Measurements from ENCODE around the gene PRDM2.

The PRDM2 gene

GRCh38 chr1:13730751-13731482 is 30.9 kb downstream of the PRDM2 start:
- TF ChIP-seq CTCF (IDR thresholded peaks at IDR 0.05; ENCODE audit: borderline replicate concordance, control extremely low read depth, extremely low read depth, insufficient read depth, missing control alignments): no peak
- in situ Hi-C loops (cut with MboI; ENCODE audit: low sequenced_read_pairs, unreplicated experiment): no loop called here

GRCh38 chr1:13731897-13732296 is 31.9 kb downstream of the PRDM2 start:
- DNase-seq (ENCODE audit: low spot score): no peak
- in situ Hi-C loops (cut with MboI; ENCODE audit: low sequenced_read_pairs, unreplicated experiment): no loop called here
- TF ChIP-seq CTCF (IDR thresholded peaks at IDR 0.05; ENCODE audit: borderline replicate concordance, control extremely low read depth, extremely low read depth, insufficient read depth, missing control alignments): no peak

More at GRCh38 chr1:13730751-13731482, 30.9 kb downstream of the PRDM2 start:
- peak; percentile 76 for DNase-seq (ENCODE audit: low spot score)

GRCh38 chr1:13732971-13733667 is 33.1 kb downstream of the PRDM2 start:
- peak; percentile 33 for DNase-seq (ENCODE audit: low spot score)
- in situ Hi-C loops (cut with MboI; ENCODE audit: low sequenced_read_pairs, unreplicated experiment): no loop called here
- TF ChIP-seq CTCF (IDR thresholded peaks at IDR 0.05; ENCODE audit: borderline replicate concordance, control extremely low read depth, extremely low read depth, insufficient read depth, missing control alignments): no peak

- TF ChIP-seq CTCF (IDR thresholded peaks at IDR 0.05; ENCODE audit: borderline replicate concordance, control extremely low read depth, extremely low read depth, insufficient read depth, missing control alignments): no peak
- in situ Hi-C loops (cut with MboI; ENCODE audit: low sequenced_read_pairs, unreplicated experiment): no loop called here
- no peak for DNase-seq (ENCODE audit: low spot score)
These were observed 33.7 kb downstream of the PRDM2 start for GRCh38 chr1:13733711-13734110.

GRCh38 chr1:13735168-13735930 is 35.4 kb downstream of the PRDM2 start:
- TF ChIP-seq CTCF (IDR thresholded peaks at IDR 0.05; ENCODE audit: borderline replicate concordance, control extremely low read depth, extremely low read depth, insufficient read depth, missing control alignments): no peak
- no peak for DNase-seq (ENCODE audit: low spot score)
- in situ Hi-C loops (cut with MboI; ENCODE audit: low sequenced_read_pairs, unreplicated experiment): no loop called here

- in situ Hi-C loops (cut with MboI; ENCODE audit: low sequenced_read_pairs, unreplicated experiment): no loop called here
- no peak for TF ChIP-seq CTCF (IDR thresholded peaks at IDR 0.05; ENCODE audit: borderline replicate concordance, control extremely low read depth, extremely low read depth, insufficient read depth, missing control alignments)
- peak; percentile 46 for DNase-seq (ENCODE audit: low spot score)
These were observed 37.4 kb downstream of the PRDM2 start for GRCh38 chr1:13737398-13737797.

Data from GM13976 (cell line).